HT1080 (cell line): Measurements from ENCODE around the gene ARID1B. TPM values are rescaled to one million over a fixed set of nuclear protein-coding genes. Genes with fewer than 3 reads are reported as not detected.

Source experiments
- DNase-seq: peaks from one replicate; pipeline ENCODE4 v3.0.0-alpha.2; 2015; ENCODE audit warnings: low read depth
- total RNA-seq: library from RNA; depleted of rRNA; stranded (reverse); fragments of >200 nt; shearing (Covaris generic); gene quantifications from 2 replicates; pipeline ENCODE4 v1.2.3, GENCODE V29; 2014

Gene ARID1B
- total RNA-seq, 1 experiment from 2014 or later = 11.2 TPM

GRCh38 chr6:156984178-156984738, 207.1 kb downstream of the ARID1B start:
- peak; percentile 11 for DNase-seq

GRCh38 chr6:156985309-156985708, 208.1 kb downstream of the ARID1B start:
- no peak for DNase-seq

DNA sequence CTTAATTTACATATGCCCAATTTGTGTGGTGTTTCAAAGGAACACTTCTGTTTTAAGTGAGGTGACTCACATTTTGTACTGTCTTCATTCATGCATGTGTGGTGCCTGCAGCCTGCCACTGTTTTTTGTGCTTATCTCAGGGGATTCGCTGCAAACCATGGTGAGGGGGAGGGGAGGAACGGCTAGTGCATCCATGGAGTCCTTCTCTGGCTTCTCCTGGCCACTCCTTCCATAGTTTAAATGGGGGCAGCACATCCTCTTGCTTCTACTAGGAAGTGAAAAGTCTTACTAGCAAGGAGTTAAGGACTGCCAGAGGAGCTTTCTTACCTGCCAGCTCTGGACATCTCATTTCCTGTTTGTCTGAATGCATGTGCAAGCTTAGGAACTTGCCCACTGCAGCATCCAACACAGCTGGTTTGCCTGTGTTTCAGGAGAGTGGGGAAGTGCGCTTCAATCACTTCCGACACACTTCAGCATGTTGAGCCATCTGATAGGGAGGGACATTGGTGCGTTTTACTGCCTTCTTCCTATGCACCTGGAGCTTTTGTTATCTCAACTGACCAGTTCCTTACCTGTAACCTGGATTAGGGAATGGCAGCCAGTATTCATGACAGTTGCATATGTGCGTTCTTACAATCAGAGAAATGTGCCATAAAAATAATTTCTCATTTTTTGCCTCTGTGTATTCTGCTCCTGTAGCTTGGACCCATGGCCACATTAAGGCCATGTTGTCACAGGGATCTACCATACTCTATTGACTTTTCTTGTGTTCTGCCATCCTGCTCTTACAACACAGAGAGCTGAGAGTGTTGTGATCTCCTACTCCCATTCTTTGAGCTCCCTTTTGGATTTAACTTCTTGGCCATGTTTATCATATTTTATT, 211.3 kb downstream of the ARID1B start:
- peak; percentile 5 for DNase-seq

DNA sequence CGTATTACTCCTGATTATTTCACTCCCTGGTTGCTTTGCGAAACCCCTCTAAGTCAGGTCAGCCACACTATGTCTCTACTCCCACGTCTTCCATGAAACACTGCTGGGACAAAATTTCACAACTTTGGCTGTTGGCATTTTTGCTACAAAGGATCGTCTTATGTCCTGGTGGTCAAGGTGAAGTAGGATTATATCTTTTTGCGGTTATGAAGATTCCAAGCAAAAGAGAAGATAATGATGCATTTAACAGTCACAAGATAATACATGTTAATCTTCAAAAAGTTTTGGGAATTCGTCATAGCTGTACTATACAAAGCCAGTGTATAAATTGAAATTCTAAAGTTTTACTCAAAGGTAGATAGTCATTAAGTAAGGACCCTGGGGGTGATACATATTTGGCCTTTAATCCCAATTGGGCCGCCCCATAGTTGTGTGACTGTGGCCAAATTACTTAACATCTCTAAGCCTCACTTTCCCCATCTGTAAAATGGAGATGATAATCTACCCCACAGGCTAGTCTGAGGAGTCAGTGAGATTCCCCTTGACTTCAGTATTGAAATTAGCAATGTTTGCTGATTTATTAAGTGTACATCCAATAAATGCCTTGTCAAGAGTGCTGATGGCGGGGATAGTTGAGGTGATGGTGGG, 212.1 kb downstream of the ARID1B start:
- no peak for DNase-seq

- no peak for DNase-seq
These were observed 215.0 kb downstream of the ARID1B start for GRCh38 chr6:156992020-156992804.

- no peak for DNase-seq
These were observed 216.5 kb downstream of the ARID1B start for GRCh38 chr6:156993713-156994112.

GRCh38 chr6:156994215-156995076, 217.3 kb downstream of the ARID1B start:
- DNase-seq = no peak

- DNase-seq = no peak
These were observed 218.3 kb downstream of the ARID1B start for GRCh38 chr6:156995502-156995901.

- no peak for DNase-seq
These were observed 219.1 kb downstream of the ARID1B start for GRCh38 chr6:156996265-156996664.

DNA sequence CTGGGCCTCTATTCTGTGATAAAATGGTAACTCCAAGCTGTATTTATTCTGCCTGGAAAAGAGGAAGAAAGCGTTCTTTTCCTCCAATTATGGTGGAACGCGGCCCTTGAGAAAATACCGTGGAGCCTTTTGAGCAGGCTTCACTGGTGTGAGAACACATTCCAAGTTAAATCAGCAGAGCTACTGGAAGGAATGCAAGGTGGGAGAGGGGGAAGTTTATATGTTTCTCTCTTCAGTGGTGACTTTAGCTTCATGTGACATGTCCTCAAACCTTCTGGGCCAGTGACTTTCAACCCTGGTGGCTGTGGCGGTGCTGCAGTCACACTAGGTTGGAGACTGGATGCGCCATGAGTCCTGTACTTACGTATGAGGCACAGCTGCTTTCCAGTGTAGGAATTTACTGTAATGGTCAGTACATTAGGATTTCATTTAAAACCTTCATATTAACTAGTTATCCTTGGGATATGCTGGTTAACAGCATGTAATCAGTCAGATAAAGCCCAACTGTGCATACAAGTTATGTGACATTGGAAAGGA, 221.7 kb downstream of the ARID1B start:
- no peak for DNase-seq

DNA sequence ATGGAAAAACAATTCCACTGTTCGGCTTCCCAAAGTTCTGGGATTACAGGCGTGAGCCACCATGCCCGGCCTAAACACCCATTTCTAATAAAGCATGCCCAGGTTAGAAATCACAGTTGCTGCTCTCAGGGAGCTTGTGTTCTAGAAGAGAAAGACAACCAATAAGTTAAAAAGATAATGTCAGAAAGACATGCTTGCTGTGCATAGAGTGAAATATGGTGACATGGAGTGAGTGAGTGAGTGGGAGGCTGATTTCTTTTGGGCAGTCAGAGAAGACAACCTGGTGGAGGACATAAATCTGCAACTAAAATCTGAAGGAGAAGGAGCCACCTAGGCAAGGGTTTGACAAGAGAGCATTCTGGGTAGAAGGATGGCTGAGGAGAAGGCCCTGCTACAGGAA, 222.6 kb downstream of the ARID1B start:
- DNase-seq = no peak

DNA sequence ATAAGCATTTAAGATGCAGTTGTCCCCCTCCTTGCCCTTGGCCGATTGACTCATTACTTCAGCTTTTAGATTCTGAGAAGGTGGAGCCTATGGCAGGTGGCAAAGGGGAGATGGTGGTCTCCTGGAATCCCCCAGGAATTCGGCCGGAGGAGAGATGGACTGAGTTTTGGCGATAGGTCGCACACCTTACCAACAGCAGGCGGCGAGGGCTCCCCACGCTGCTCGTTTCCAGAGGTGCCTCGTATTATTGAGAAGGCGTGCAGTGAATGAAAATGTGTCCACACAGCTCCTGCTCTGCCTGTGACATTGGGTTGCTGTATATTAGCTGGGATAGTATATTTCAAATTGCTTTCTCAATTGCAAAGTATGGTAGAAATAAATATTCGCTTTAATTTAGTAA, 224.5 kb downstream of the ARID1B start:
- no peak for DNase-seq

- no peak for DNase-seq
These were observed 225.6 kb downstream of the ARID1B start for GRCh38 chr6:157002774-157003173.

- DNase-seq = no peak
These were observed 228.8 kb downstream of the ARID1B start for GRCh38 chr6:157005940-157006339.

- no peak for DNase-seq
These were observed 231.4 kb downstream of the ARID1B start for GRCh38 chr6:157008568-157008967.

GRCh38 chr6:157012355-157012754, 235.2 kb downstream of the ARID1B start:
- DNase-seq = no peak

DNA sequence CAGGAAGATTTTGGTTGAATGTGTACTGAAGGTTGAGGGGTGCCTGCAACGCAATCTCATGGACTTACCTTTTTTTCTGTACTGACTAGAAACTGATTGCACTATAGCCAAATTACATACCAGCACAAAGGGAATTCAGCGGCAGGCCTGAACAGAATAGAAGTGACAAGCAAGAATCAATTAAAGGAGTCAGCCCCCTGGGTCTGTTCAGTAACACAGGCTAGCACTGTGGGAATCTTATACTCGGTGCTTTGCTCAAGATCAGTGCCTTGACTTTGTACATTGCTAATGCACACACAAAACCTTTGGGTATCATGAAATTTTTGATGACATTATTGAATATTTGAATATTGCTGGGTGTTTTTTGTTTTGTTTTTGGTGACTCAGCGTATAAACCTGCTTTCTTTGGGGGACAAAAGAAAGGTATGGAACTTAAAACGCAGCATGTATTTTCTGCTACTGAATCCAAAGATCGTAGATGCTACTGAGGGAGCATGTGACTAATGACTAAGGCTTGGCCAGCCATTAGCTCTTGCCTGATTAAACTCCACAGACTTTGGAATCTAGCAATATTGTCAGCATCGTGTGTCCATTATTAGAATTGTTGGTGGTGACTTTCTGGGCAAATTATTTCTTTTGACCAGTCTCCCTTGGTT, 236.6 kb downstream of the ARID1B start:
- DNase-seq = no peak

DNA sequence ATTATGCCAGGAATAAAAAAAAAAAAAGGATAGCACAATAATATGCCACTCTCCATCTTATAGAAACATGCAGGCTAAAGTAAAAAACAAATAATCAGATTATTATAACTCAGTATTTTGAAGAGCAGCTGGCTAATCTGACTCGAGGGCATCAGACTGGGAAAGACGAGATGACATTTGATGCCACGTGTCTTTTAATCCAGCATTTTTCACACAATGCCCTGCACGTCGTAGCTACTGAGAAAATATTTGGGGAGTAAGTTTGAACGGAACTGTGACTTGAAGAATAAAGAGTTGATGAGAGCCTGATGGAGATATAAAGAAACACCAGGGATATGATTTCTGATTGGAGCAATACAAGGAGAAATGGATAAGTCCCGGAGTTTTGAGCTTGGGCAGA, 237.7 kb downstream of the ARID1B start:
- no peak for DNase-seq

DNA sequence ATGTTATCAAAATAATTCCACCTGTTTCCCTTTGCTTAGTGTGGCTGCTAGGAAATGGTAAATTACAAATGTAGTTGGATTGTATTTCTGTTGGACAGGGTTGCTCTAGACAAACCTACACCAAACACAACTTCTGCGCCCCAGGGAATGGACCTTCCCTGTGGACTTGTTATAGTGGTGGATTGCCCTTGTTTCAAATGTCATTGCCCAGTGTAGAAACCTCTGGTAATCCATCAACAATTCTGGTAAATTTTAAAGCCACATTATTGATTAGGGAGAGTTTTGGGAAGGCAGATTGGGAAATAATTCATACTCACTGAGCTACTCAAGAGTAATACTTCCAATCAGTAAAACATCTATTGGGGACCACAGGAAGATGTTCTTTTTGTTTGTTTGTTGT, 239.8 kb downstream of the ARID1B start:
- DNase-seq = no peak

DNA sequence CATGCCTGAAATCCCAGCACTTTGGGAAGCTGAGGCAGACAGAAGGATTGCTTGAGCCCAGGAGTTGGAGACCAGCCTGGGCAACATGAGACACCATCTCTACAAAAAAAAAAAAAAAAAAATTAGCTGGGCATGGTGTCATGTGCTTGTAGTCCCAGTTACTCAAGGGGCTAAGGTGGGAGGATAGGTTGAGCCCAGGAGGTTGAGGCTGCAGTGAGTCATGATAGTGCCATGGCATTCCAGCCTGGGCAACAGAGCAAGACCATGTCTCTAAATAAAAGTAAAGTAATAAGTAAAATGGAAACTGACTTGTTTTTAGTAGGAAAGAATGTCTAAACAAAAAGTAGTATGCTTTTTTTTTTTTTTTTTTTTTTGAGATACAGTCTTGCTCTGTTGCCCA, 240.7 kb downstream of the ARID1B start:
- DNase-seq = peak; percentile 83
